HG03342 (cell line): ENCODE results near the gene RTN4R.

ENCODE experiments used
- ATAC-seq: cut with Tn5 transposase; IDR thresholded peaks from one replicate; pipeline ENCODE4 v1.9.1; 2021; ENCODE audit warnings: mild to moderate bottlenecking, moderate library complexity; ENCODE audit not compliant: unreplicated experiment

RTN4R gene

GRCh38 chr22:20258584-20259326 is 9.4 kb downstream of the RTN4R start:
- no peak for ATAC-seq

DNA sequence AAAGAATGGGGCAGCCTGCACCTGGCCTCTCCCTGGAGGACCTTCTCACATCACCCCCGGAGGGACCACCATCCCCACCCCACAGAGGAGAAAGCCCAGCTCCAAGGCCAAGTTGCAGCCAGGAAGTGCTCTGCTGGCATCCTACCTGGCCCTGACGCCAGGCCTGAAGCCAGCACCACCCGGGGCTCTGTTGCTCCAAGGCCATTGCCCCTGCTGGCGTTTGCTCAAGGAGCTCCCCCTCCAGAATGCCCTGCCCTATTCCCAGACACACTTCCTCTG is 10.2 kb downstream of the RTN4R start:
- no peak for ATAC-seq

DNA sequence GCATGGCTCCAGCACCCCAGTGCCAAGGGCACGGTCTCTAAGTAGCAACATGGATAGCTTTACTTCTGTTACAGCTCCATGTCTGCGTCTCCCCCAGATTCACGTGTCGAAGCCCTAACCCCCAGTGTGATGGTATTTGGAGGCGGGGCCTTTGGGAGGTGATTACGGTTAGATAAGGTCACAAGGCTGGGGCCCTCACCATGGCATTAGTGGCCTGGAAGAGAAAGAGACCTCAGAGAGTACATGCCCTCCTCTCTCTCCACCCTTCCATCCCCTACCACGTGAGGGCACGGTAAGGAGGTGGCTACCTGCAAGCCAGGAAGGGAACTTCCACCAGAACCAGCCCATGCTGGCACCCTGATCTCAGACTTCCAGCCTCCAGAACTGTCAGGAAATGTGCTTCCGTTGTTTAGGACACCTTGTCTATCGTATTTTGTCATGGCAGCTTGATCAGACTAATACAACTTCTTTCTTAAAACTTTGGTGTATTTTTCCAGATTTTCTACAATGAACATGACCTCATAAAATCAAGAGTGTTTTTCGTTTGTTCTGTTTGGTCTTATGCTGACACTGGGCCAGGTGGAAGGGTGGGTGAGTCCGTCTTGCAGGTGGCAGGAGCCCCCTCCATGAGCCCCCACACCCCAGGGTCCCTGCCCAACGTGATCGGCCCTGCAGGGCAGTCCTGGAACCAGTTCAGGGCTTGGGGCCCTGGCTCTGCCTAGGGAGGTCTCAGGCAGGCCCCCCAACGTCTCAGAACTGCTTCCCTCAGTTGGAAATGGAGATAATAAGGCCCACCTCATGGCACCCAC is 10.7 kb downstream of the RTN4R start:
- ATAC-seq, result no peak

DNA sequence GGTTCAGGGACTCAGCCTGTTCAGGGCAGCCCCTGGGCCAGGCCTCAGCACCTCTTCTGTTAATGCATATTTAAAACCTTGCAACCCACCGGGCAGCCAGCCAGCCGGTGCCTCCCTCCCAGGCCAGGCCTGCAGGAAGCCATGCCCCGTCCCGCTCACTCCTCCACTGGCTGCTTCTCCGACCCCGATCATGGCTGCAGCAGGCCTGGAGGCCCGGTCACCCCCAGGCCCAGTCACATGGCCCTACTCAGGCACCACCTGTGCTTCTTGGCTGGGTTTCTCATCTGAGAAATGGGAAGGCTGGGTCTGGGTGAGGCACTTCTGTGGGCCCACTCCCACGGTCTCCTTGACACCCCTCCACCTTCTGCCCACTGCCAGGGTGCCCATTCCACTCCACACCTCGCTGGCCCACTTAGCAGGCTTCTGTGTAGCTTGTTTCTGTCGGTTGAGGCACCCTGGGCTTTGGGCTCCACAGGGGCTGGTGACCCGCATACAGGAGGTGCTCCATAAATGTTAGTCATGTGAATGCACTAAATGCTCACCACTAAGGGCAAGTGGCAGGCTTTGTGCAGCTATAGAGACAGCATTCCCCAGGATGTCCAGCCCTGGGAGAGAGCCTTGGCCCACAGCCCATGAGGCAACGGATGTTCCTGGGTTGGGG is 11.4 kb downstream of the RTN4R start:
- no peak for ATAC-seq

GRCh38 chr22:20256027-20256426 is 12.1 kb downstream of the RTN4R start:
- ATAC-seq, result no peak

GRCh38 chr22:20254975-20255946 is 12.9 kb downstream of the RTN4R start:
- no peak for ATAC-seq

- no peak for ATAC-seq
Observed at GRCh38 chr22:20253161-20253560, 15.0 kb downstream of the RTN4R start.

DNA sequence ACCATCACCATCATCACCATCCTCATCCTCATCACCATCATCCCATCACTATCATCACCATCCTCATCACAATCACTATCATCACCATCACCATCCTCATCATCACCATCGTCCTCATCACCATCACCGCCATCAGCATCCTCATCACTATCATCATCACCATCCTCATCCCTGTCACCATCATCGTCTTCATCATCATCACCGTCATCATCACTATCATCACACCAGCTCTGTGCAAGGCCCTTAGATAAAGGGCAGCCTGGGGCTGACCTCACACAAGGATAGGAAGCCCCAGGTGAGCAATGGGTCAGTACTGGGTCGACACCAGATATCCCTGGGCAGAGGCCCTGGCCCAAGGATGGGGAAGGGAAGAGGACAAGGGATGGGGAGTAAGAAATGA is 16.1 kb downstream of the RTN4R start:
- no peak for ATAC-seq

DNA sequence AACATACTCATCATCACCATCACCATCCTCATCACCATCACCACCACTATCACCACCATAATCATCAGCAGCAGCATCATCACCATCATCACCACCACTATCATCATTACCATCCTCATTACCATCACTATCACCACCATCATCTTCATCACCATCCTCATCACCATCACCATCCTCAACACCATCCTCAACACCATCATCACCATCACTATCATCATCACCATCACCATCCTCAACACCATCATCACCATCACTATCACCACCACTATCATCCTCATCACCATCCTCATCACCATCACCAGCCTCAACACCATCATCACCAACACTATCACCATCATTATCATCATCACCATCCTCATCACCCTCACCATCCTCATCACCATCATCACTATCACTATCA is 16.6 kb downstream of the RTN4R start:
- no peak for ATAC-seq

DNA sequence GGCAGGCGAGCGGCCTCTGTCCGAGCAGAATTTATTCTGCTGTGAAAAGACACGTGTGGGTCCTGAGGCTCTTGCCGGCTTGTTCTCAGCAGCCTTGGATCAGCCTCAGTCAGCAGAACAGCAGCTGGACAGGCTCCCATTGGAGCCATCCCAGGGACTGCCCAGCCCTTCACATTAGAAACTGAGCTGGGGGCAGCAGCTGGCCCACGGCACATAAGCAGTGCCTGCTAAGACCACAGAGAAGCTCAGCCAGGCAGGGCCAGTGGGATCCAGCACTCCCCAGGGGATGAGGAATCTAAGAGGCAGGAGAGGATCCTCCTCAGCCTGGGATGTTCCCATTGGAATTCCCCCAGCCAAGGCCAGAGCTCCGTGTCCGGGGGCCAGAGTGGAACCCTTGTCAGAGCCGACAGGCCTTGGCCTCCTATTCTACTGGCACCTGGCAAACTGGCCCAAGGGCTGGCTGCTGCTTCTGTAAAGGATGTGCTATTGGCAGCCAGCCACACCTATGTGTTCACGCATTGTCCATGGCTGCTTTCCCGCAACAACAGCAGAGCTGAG is 18.2 kb downstream of the RTN4R start:
- ATAC-seq, result no peak

- ATAC-seq, result no peak
Observed at GRCh38 chr22:20248461-20248978, 19.6 kb downstream of the RTN4R start.

DNA sequence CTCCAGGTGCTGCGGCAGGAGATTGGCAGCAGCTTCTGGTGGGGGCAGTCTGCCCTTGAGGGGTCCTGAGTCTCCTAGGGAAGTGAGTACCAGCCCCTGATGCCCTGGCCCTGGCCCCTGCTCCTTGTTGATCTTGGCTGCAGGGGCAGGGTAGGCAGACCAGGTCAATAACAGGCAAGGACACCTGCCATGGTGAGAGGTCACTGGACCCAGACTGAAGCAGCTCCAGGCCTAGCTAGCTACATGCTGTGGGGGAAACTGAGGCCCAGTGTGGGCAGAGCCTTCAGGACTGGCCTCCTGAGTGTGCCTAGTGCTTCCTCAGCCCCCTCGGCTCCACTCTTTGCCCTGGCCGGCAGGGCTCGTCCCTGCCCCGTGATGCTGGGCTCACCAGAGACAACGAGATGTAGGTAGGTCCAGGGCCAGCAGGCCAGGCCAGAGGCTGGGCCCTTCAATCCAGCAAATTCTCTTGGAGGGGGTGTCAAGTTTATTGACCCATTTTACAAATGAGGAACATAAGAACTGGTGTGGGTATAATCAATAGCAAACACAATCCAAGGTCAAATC is 20.4 kb downstream of the RTN4R start:
- no peak for ATAC-seq

DNA sequence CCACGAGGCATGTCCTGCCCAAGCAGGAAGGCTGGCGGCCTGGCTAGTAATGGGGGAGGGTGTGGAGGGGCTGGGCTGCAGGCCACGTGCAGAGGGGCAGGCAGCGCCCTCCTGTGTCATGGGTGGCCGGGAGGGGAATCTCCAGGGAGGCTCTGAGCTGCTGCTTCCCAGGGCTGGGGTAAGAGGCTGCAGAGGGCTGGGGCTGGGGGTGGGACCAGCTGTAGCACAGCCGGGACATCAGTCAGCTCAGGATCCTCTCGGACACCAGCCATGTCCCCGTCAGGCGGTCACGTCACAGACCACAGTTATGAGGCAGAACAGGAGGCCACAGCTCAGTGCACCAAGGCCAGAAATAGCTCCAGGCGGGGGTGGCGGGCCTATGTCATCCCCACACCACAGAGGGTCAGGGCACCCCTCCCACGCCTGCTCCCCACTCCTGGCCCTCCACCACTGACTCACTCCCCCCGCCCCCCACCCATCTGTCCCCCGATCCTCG is 21.1 kb downstream of the RTN4R start:
- no peak for ATAC-seq

DNA sequence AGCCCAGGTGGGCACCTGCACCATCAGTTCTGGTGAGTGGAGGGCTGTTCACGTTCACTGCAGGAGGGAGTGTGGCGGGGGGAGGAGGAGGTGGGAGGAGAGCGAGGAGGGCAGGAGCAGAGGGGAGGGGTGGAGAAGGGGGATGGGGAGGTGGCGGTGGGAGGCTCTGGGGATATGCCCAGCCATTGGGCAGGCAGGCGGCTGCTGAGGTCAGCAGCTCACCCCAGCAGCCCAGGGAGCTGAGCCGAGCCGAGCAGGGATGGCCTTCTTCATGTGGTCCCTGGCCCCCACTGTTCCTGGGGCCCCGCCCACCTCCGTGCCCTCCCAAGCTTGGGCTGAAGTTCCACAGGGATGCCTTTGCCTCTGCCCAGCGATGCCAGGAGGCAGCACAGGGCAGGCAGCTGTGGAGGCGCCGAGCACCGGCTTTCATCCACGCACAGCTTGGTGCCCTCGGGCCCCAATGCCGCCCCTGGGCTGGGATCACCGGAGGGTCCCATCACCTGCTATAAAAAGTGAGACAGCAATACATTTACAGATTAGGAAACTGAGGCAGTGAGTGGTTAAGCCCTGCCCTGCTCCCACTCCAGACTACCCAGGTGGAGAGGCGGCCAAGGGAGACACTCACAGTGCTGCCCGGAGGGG is 21.6 kb downstream of the RTN4R start:
- ATAC-seq, result no peak

DNA sequence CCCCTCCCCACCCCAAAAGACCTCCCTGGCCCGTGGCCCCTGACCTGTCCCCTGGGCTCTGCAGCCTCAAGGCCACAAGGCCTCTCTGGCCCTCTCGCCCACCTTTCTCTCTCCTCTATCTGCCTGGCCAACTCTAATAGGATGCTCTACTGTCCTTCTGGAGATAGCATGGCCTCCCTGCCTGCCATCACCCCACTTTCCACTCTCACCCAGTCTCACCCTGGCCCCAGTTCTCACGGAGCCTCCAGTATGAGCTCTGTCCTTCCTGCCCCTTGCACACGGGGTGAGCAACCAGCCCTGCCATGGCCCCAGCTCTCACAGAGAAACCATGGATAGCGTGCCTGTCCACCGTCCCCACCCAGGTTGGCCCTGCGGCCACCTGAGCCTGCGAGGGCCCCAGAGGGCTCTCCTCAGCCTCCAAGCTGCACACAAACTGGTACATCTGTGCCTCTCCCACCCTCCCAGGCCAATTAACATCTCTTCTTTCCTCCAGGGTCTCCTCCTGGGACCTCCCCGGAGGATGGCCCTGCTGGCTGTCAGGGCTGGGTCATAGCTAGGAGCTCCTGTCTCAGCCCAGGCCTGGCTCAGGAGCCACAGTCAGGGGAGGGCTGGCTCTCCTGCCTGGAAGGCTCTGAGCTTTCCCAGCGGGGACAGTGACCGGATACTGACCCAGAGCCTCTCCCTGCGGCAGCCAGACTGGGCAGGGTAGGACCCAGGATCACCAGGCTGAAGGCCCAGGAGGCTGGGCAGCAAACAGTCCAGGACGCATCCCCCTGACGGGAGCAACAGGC is 22.3 kb downstream of the RTN4R start:
- no peak for ATAC-seq

DNA sequence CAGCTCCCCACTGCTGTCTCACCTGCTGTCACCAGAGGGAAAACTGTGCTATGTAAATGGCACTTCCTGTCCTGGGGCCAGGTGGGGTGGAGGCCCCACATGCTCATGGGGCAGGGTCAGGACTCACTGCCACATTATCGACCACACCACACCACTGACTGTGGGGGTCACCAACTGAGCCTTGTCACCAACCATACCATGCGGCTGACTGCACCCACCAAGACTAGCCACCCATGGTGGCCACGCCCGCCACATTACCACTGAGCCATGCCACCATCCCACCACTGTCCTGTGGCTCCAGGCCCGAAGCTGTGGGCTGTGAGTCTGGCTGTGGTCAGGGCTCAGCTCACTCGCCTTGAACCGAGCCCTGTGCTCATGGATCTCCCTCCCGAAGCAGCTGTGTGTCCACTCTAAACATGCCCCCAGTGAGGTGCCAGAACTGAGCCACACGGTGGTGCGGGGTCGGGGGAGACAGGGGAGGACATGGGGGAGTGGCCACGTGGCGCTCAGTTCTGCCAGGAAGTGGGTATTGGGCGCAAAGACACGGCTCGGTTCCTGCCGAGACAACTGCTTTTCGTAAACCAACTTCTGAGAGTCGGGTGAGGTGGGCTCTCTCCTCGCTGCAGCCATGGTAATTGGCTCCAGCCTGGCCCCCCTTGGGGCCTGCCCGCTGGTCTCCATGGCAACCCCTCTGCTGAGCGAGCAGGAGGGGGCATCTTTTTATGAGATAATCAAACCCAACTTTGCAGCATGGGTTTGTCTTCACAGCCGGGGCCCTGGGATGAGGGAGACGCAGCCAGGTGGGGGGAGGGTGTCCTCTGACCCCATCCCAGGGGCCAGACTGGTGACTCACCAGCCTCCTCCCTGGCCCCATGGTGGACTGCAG is 23.2 kb downstream of the RTN4R start:
- no peak for ATAC-seq

DNA sequence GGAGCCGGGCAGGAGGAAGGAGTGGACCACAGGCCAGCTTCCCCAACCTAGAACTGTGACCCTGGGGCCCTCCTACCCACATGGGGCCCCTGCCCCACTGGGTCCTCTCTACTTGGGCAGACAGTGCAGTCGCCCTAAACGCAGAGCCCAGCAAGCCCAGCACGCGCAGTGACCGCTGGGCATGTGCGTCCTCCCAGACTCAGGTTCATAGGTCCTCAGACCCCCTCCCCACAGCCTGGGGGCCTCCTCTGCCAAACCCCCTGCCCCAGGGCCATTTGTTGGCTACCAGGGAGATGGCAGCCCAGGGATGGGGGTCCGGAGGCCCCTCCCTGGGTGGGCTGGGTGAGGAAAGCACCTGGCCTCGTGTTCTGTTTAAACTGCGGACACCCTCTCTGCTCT is 23.9 kb downstream of the RTN4R start:
- no peak for ATAC-seq
